ENCODE measurements around the gene AFAP1L1.

The AFAP1L1 gene

GRCh38 chr5:149303210-149303609 is 31.6 kb downstream of the AFAP1L1 start:
- H3K27ac ChIP-seq: no peak overlapping the region
- CTCF ChIA-PET: interaction anchor here (0.8 to 1.1 kb wide), 2 partner anchors 65 to 69 kb away, joined by 3 read pairs; no protein-coding TSS in a partner anchor
- TF ChIP-seq, protein P1, sequence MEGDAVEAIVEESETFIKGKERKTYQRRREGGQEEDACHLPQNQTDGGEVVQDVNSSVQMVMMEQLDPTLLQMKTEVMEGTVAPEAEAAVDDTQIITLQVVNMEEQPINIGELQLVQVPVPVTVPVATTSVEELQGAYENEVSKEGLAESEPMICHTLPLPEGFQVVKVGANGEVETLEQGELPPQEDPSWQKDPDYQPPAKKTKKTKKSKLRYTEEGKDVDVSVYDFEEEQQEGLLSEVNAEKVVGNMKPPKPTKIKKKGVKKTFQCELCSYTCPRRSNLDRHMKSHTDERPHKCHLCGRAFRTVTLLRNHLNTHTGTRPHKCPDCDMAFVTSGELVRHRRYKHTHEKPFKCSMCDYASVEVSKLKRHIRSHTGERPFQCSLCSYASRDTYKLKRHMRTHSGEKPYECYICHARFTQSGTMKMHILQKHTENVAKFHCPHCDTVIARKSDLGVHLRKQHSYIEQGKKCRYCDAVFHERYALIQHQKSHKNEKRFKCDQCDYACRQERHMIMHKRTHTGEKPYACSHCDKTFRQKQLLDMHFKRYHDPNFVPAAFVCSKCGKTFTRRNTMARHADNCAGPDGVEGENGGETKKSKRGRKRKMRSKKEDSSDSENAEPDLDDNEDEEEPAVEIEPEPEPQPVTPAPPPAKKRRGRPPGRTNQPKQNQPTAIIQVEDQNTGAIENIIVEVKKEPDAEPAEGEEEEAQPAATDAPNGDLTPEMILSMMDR (conservative IDR thresholded peaks at IDR 0.05; ENCODE audit: low read depth): no peak
- no peak for DNase-seq (ENCODE audit: low spot score)
- POLR2A ChIA-PET (ENCODE audit: low non-redundant PET): no interaction called here

DNA sequence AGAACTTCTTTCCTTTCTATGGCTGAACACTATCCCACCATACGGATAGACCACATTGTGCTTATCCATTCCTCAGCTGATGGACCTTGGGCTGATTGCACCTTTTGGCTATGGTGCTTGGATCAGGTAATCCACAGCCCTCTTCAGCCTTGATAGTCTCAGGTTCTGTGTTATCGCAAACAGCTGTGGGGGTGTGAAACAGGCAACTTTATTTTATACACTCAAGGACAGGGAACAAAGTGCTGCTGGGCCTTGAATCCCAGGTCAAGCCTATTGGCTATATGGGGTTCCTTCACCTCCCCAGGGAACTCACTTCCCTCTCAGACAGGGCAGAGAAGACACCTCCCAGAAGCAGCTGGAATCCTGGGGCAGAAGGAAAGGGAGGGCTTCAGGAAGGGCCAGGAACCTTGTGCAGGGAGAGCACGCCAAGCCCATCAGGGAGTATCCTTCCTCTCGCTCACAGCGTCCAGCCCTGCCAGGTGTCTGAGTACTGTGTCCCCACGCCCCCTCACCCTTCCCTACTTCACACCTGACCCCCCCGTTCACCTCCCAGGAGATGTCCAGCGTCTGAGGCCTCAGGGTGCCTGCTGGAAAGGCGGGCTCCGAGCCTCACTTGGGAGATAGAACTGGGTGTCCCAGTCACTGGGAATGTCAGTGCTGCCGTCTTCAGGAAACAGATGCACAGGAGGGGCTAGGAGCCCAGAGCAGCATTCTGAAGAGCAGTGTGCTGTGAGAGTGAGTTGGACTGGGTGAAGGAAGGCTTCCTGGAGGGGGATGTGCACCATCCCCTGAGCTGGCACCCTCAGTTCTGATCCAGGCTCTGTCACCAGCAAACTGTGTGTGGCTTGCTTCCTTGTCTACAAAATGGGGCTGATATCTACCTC is 32.8 kb downstream of the AFAP1L1 start:
- DNase-seq (ENCODE audit: low spot score): no peak
- ChIA-PET POLR2A (ENCODE audit: low non-redundant PET) (no interaction called here), CTCF (no interaction called here)
- H3K27ac ChIP-seq: 0 out of 2 replicates have a peak overlapping the region, but pooled peaks have one; percentile 2
- TF ChIP-seq, protein P1 (conservative IDR thresholded peaks at IDR 0.05; ENCODE audit: low read depth): no peak

DNA sequence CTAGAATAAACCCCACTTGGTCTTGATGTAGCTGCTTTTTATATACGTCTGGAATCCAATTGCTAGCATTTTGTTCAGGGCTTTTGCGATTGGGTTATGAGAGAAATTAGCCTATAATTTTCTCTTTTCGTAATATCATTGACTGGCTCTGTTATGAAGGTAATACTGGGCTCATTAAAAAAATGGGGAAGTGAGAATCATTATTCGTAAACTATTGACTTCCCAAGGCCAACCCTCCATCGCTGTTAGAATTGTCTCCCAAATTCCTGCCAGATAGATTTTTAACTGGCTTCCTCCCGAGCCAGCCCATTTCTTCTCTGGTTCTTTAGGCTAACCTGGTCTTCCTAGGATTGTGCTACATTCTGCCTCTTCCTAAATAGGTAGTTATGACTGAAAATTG is 37.7 kb downstream of the AFAP1L1 start:
- ChIA-PET POLR2A (ENCODE audit: low non-redundant PET) (no interaction called here), CTCF (interaction anchor here (0.6 to 1.8 kb wide), 2 partner anchors 8 to 852 kb away, joined by 3 to 5 read pairs; no protein-coding TSS in a partner anchor)
- TF ChIP-seq, protein P1 (conservative IDR thresholded peaks at IDR 0.05; ENCODE audit: low read depth): no peak
- H3K27ac ChIP-seq: peak overlapping the region; percentile 10; the same call in 1 of the 2 replicates
- DNase-seq (ENCODE audit: low spot score): no peak

DNA sequence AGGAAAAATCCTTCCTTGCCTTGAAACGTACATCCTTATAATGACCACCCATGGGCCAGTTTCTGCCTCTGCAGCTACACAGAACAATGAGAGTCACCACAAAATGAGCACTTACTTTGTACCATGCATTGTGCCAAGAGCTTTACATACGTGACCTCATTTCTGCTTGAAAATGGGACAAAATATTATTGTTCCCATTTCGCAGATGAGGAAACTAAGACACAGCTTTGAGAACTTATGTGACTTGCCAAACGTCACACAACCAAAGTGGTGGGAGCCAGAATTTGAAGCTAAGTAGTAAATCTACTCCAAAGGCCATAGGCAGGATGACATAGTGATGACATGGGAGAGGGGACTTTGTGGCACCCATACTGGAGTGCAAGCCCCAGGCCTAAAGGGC is 38.8 kb downstream of the AFAP1L1 start:
- ChIA-PET POLR2A (ENCODE audit: low non-redundant PET) (no interaction called here), CTCF (no interaction called here)
- no peak for DNase-seq (ENCODE audit: low spot score)
- no peak overlapping the region for H3K27ac ChIP-seq
- TF ChIP-seq, protein P1 (conservative IDR thresholded peaks at IDR 0.05; ENCODE audit: low read depth): no peak

DNA sequence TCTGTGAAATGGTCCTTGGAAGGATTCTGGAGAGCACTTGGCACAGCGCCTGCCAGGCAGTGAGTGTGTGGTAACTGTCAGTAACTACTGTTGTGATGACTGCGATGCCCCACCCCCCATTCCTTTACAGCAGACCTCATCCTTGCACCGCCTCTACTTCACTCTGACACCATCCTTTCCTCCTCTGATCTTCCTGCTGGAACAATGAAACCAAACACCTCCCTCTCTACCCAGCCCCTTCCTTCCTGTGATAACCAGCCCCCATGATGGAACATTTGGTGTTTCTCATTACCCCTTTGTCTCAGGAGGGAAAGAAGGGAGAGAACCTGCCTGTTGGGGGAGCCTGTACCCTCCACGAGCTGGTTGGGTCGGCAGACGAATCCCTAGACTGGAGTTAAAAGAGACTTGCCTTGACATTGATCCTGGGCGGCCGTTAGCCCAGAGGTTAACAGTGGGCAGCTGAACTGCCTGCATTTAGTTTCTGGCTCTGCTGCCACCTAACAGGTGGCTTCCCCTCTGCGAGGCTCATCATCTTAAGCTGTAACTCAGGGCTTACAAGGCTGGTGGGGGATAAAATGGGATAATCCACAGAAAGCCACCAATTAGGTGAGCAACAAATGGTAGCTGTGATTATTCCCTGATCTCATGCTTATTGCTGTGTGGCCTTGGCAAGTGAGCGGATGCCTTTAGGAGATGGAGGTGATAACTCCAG is 39.4 kb downstream of the AFAP1L1 start:
- TF ChIP-seq, protein P1 (conservative IDR thresholded peaks at IDR 0.05; ENCODE audit: low read depth): no peak
- peak; percentile 26 for DNase-seq (ENCODE audit: low spot score)
- CTCF ChIA-PET: interaction anchor here (0.7 kb wide), 1 partner anchor 46 kb away, joined by 3 read pairs; no protein-coding TSS in a partner anchor
- POLR2A ChIA-PET (ENCODE audit: low non-redundant PET): interaction anchor here (0.6 kb wide), 1 partner anchor 12 kb away, joined by 3 read pairs; no protein-coding TSS in a partner anchor
- no peak overlapping the region for H3K27ac ChIP-seq

DNA sequence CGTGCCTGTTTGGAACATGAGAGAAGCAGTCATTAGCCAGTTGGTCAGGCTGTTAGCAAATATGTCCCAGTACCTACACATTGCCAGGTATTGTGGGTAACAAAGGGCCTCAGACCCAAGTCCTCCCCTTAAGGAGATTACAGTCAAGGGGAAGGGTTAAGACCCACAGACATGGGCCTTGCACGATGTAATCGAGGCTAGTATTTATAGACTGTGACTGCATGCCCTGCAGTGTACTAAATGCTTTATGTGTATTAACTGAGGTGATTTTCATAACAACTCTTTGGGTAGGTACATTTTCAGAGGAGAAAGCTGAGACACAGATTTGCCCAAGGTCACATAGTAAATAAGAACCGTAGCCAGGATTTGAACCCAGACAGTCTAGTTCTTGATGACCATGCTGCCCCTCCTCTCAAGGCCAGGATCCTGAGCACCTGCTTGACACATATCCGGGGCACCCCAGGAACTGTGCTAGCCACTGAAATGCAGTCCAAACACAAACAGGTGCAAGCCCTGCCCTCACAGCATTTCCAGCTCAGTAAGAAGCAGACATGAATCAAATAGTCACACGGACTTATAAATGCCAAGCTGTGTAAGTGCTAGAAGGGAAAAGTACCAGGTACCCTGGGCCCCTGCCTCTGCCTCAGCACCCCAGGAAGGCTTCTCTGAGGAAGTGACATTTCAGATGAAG is 41.6 kb downstream of the AFAP1L1 start:
- CTCF ChIA-PET: interaction anchor here (0.7 to 2.4 kb wide), 3 partner anchors 55 to 583 kb away, joined by 3 to 11 read pairs (median 5); no protein-coding TSS in a partner anchor
- POLR2A ChIA-PET (ENCODE audit: low non-redundant PET): no interaction called here
- TF ChIP-seq, protein P1 (conservative IDR thresholded peaks at IDR 0.05; ENCODE audit: low read depth): no peak
- no peak overlapping the region for H3K27ac ChIP-seq
- no peak for DNase-seq (ENCODE audit: low spot score)

Measured in RWPE1 (cell line).